ENCODE measurements around the gene ACTR2.

GRCh38 chr2:65294701-65295100 is 67.1 kb downstream of the ACTR2 start:
- TF ChIP-seq CTCF (conservative IDR thresholded peaks at IDR 0.05 in 1 of 2, IDR thresholded peaks at IDR 0.05 in 1 of 2; ENCODE audit: extremely low read depth in 1 of 2, insufficient read depth in 1 of 2, low read depth in 1 of 2, low read length in 2 of 2) (no peak), EZH2 (IDR thresholded peaks at IDR 0.05; ENCODE audit: borderline replicate concordance, low read length) (no peak)

Measured in mammary epithelial cell (primary cell).